Endodermal cell (in vitro differentiated cells): Measurements from ENCODE around the gene RGS9. TPM values are rescaled to one million over a fixed set of nuclear protein-coding genes. Genes with fewer than 3 reads are reported as not detected.
A peak's percentile ranks its signal among the peaks of the same experiment; 100 is the strongest.

Experiments used
- DNase-seq: peaks from one replicate; pipeline ENCODE4 v3.0.0-alpha.2; 2017
- H3K27ac ChIP-seq: 2 replicates; pipeline ENCODE4 v1.5.1; 2013; ENCODE audit warnings: mild to moderate bottlenecking, low read depth, low read length, moderate library complexity
- H3K27me3 ChIP-seq: 2 replicates; pipeline ENCODE4 v1.6.1; 2013; ENCODE audit warnings: mild to moderate bottlenecking, low read length, moderate library complexity; ENCODE audit not compliant: insufficient read depth, control insufficient read depth, poor library complexity, severe bottlenecking
- H3K36me3 ChIP-seq: 2 replicates; pipeline ENCODE4 v1.7.0; 2013; ENCODE audit warnings: mild to moderate bottlenecking, low read length, moderate library complexity; ENCODE audit not compliant: control insufficient read depth, insufficient read depth
- H3K4me1 ChIP-seq: one replicate; pipeline ENCODE4 v1.7.0; 2013; ENCODE audit warnings: low read length; ENCODE audit not compliant: control insufficient read depth, insufficient read depth
- H3K4me3 ChIP-seq: 2 replicates; pipeline ENCODE4 v1.5.1; 2013; ENCODE audit warnings: mild to moderate bottlenecking, low read length, moderate library complexity
- H3K9ac ChIP-seq: 2 replicates; pipeline ENCODE4 v1.6.1; 2013; ENCODE audit warnings: mild to moderate bottlenecking, low read length, moderate library complexity; ENCODE audit not compliant: poor library complexity, severe bottlenecking; ENCODE audit errors: extremely low read depth
- H3K9me3 ChIP-seq: 2 replicates; pipeline ENCODE4 v1.6.1; 2013; ENCODE audit warnings: mild to moderate bottlenecking, low read length, moderate library complexity; ENCODE audit not compliant: control insufficient read depth
- H3K27ac Mint-ChIP-seq: 2 replicates; pipeline ENCODE4 v1.8.0; 2020; ENCODE audit warnings: mixed read lengths
- H3K27me3 Mint-ChIP-seq: 2 replicates; pipeline ENCODE4 v1.8.0; 2021; ENCODE audit warnings: mild to moderate bottlenecking, mixed read lengths; ENCODE audit not compliant: insufficient read depth
- H3K36me3 Mint-ChIP-seq: 2 replicates; pipeline ENCODE4 v1.8.0; 2020; ENCODE audit warnings: low read depth, mixed read lengths
- H3K4me1 Mint-ChIP-seq: 2 replicates; pipeline ENCODE4 v1.8.0; 2020; ENCODE audit warnings: mixed read lengths
- H3K4me3 Mint-ChIP-seq: 2 replicates; pipeline ENCODE4 v1.8.0; 2020; ENCODE audit warnings: mild to moderate bottlenecking, moderate library complexity, mixed read lengths
- H3K9me3 Mint-ChIP-seq: 2 replicates; pipeline ENCODE4 v1.8.0; 2020; ENCODE audit warnings: mild to moderate bottlenecking, mixed read lengths
- WGBS, 2 experiments: methylation state at CpG; one replicate each; pipeline versions ENCODE4 v1.1.5 to v1.1.7; 2013; ENCODE audit warnings: missing lambda C conversion rate in 2 of 2, mixed read lengths in 1 of 2; ENCODE audit not compliant: insufficient coverage in 1 of 2, insufficient read length in 1 of 2; 5-methylcytosine and 5-hydroxymethylcytosine counted together
- total RNA-seq, 2 donors: library from RNA; stranded (reverse); fragmentation: NEBNext Ultra II Directional in 1 of 2; extraction: Animal tissue kit (Norgen Biotek cat#: 25700) in 1 of 2; gene quantifications; 2 replicates in 1 of 2; 3 replicates in 1 of 2; pipeline ENCODE4 v1.2.1, GENCODE V29; 2021
- TF ChIP-seq, protein P1 (sequence below): fragments of 200-600 bp; sonication (generic); conservative IDR thresholded peaks from 2 replicates; pipeline ENCODE4 v1.5.0; 2021; ENCODE audit warnings: antibody characterized with exemption, mild to moderate bottlenecking

Gene RGS9
- total RNA-seq, 2 donors from 2014 or later, result 11.1 to 14.7 TPM

- no peaks in the 10 kb centered on the region for H3K27me3 ChIP-seq
- Mint-ChIP-seq H3K4me1 (no peaks in the 10 kb centered on the region), H3K27ac (no peak overlapping the region), H3K27me3 (no peaks in the 10 kb centered on the region), H3K36me3 (no peaks in the 10 kb centered on the region), H3K9me3 (no peaks in the 10 kb centered on the region), H3K4me3 (no peak overlapping the region)
- H3K4me3 ChIP-seq, result no peak overlapping the region
- WGBS, 2 experiments, result 93 to 100% methylated on average over 1 to 2 of the region's 2 CpGs
- no peak overlapping the region for H3K9ac ChIP-seq
- H3K4me1 ChIP-seq, result no peaks in the 10 kb centered on the region
- H3K9me3 ChIP-seq, result no peaks in the 10 kb centered on the region
- no peaks in the 10 kb centered on the region for H3K36me3 ChIP-seq
- DNase-seq, result no peak
- no peak overlapping the region for H3K27ac ChIP-seq
- TF ChIP-seq, protein P1, sequence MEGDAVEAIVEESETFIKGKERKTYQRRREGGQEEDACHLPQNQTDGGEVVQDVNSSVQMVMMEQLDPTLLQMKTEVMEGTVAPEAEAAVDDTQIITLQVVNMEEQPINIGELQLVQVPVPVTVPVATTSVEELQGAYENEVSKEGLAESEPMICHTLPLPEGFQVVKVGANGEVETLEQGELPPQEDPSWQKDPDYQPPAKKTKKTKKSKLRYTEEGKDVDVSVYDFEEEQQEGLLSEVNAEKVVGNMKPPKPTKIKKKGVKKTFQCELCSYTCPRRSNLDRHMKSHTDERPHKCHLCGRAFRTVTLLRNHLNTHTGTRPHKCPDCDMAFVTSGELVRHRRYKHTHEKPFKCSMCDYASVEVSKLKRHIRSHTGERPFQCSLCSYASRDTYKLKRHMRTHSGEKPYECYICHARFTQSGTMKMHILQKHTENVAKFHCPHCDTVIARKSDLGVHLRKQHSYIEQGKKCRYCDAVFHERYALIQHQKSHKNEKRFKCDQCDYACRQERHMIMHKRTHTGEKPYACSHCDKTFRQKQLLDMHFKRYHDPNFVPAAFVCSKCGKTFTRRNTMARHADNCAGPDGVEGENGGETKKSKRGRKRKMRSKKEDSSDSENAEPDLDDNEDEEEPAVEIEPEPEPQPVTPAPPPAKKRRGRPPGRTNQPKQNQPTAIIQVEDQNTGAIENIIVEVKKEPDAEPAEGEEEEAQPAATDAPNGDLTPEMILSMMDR, result no peak
Measured at GRCh38 chr17:65268832-65269231, 131.7 kb downstream of the RGS9 start.

DNA sequence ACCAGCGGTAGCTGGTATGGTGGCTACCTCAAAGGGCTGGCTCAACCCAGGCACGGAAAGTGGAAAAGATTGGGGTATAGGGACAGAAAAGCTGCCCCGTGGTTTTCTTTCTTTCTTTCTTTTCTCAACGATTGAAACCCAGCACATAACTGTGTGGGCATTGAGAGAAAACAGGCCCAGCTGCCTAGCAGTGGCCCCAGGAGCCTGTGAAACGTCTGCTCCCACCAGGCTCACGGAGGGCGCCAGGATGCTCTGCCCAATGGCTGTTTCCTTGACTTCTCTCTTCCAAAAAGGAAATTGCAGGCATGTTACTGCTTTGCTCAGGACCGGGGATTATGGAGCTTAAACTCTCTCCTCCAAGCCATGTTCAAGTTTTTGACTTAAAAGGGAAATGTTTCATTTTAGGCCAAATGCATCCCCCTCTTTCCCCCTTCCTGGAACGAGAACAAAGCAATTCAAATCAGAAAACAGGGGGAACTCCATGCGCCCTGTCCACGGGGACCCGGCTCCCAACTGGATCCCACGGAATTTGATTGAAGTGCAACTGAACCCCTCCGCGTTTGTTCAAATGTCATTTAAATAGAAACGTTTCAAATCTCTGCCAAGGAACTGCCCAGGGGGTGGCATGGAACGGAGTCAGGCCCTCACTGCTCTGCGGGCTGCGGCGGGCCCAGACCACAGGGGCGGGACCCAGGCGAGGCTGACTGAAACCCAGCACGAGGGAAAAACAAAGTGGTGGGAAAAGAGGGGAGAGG is 133.5 kb downstream of the RGS9 start:
- no peaks in the 10 kb centered on the region for H3K27me3 ChIP-seq
- no peaks in the 10 kb centered on the region for H3K27me3 Mint-ChIP-seq
- H3K9ac ChIP-seq, result no peak overlapping the region
- no peaks in the 10 kb centered on the region for H3K4me1 Mint-ChIP-seq
- no peak overlapping the region for H3K4me3 Mint-ChIP-seq
- H3K9me3 ChIP-seq, result no peaks in the 10 kb centered on the region
- no peaks in the 10 kb centered on the region for H3K9me3 Mint-ChIP-seq
- H3K4me1 ChIP-seq, result no peaks in the 10 kb centered on the region
- H3K4me3 ChIP-seq, result no peak overlapping the region
- 72 to 80% methylated on average over 16 to 23 of the region's 23 CpGs for WGBS, 2 experiments
- no peaks in the 10 kb centered on the region for H3K36me3 Mint-ChIP-seq
- TF ChIP-seq, protein P1, result no peak
- no peaks in the 10 kb centered on the region for H3K36me3 ChIP-seq
- no peak overlapping the region for H3K27ac ChIP-seq
- DNase-seq, result peak; percentile 45
- H3K27ac Mint-ChIP-seq, result no peak overlapping the region

GRCh38 chr17:65271296-65271695 is 134.1 kb downstream of the RGS9 start:
- Histone ChIP-seq H3K36me3 (no peaks in the 10 kb centered on the region), H3K4me3 (no peak overlapping the region), H3K9ac (no peak overlapping the region), H3K9me3 (no peaks in the 10 kb centered on the region), H3K4me1 (no peaks in the 10 kb centered on the region), H3K27ac (no peak overlapping the region), H3K27me3 (no peaks in the 10 kb centered on the region)
- Mint-ChIP-seq H3K4me3 (no peak overlapping the region), H3K27ac (no peak overlapping the region), H3K27me3 (no peaks in the 10 kb centered on the region), H3K4me1 (no peaks in the 10 kb centered on the region), H3K36me3 (no peaks in the 10 kb centered on the region), H3K9me3 (no peaks in the 10 kb centered on the region)
- TF ChIP-seq, protein P1, result no peak
- 92 to 100% methylated on average over 3 to 4 of the region's 4 CpGs for WGBS, 2 experiments
- DNase-seq, result no peak

Other genes with a start within 250 kb of the RGS9 start
- gene LRRC37A3, start 217.9 kb upstream of the RGS9 start, total RNA-seq, result 10 to 100 TPM; 18.1 to 25.3 TPM
- 10 to 100 TPM; 59.3 to 66.8 TPM for gene GNA13, start 80.6 kb upstream of the RGS9 start, total RNA-seq